Endothelial cell of umbilical vein (primary cell): Measurements from ENCODE around the gene FTCDNL1. TPM values are rescaled to one million over a fixed set of nuclear protein-coding genes. Genes with fewer than 3 reads are reported as not detected.

Experiments
- BruUV-seq: library from RNA; stranded (reverse); fragments of 400-500 nt; replicated peaks from 2 replicates; lab custom pipeline; 2021; lab: Mats Ljungman, UMichigan
- CTCF ChIA-PET: fragments of 300-600, 350-600 bp; sonication (Branson Sonifier 250); formaldehyde crosslinking; loops from one replicate; lab custom pipeline; 2021; ENCODE audit warnings: antibody characterized with exemption, inconsistent platforms; lab: Charles Lee
- POLR2A ChIA-PET: fragments of 300-600, 350-600 bp; sonication (Branson Sonifier 250); formaldehyde crosslinking; loops from one replicate; lab custom pipeline; 2021; ENCODE audit warnings: antibody characterized with exemption, inconsistent platforms; lab: Charles Lee
- DNase-seq: peaks from one replicate; pipeline ENCODE4 v3.0.0-alpha.2; 2011; ENCODE audit warnings: low read depth, low spot score
- FAIRE-seq: peaks from 2 replicates; lab custom pipeline; 2011; peaks lifted over from hg19 to GRCh38; lab: Jason Lieb, UNC
- H2AFZ ChIP-seq: 2 replicates; pipeline ENCODE4 v1.6.0; 2012; ENCODE audit warnings: low read depth, low read length, control low read depth, inconsistent platforms
- H3K27ac ChIP-seq: 2 replicates; pipeline ENCODE4 v1.5.1; 2011; ENCODE audit warnings: low read depth, mild to moderate bottlenecking, control low read depth, low read length, moderate library complexity; ENCODE audit not compliant: insufficient read depth
- H3K27me3 ChIP-seq, 2 experiments: 2 replicates each; pipeline versions ENCODE4 v1.6.0 to v1.6.1; 2011; ENCODE audit warnings: low read length in 2 of 2, mixed read lengths in 1 of 2; ENCODE audit not compliant: control insufficient read depth in 2 of 2, insufficient read depth in 2 of 2
- H3K36me3 ChIP-seq, 2 experiments: 2 replicates in 1 of 2; 3 replicates in 1 of 2; pipeline ENCODE4 v1.5.1; 2011; ENCODE audit warnings: low read length in 2 of 2, mild to moderate bottlenecking in 1 of 2, moderate library complexity in 1 of 2; ENCODE audit not compliant: control insufficient read depth in 2 of 2, insufficient read depth in 2 of 2; ENCODE audit errors: extremely low read depth in 1 of 2
- H3K4me1 ChIP-seq: 3 replicates; pipeline ENCODE4 v1.5.1; 2011; ENCODE audit warnings: mild to moderate bottlenecking, low read length; ENCODE audit not compliant: control insufficient read depth, insufficient read depth; ENCODE audit errors: extremely low read depth
- H3K4me2 ChIP-seq: 2 replicates; pipeline ENCODE4 v1.6.1; 2011; ENCODE audit warnings: low read length, control low read depth, mixed read lengths; ENCODE audit not compliant: insufficient read depth
- H3K4me3 ChIP-seq, 3 experiments: fragments of 200-600 bp in 1 of 3; sonication (generic), shearing (Covaris generic) in 1 of 3; replicated peaks in 1 of 3; 2 replicates each; pipeline ENCODE4 v1.5.1; 2011 to 2016; ENCODE audit warnings: control low read depth in 3 of 3, low read length in 3 of 3, mild to moderate bottlenecking in 2 of 3, inconsistent platforms in 1 of 3, low read depth in 1 of 3, moderate library complexity in 1 of 3; ENCODE audit not compliant: insufficient read depth in 1 of 3
- H3K79me2 ChIP-seq: 2 replicates; pipeline ENCODE4 v1.6.0; 2012; ENCODE audit warnings: low read length, inconsistent platforms; ENCODE audit not compliant: control insufficient read depth, insufficient read depth
- H3K9ac ChIP-seq: replicated peaks from 2 replicates; pipeline ENCODE3; 2011; ENCODE audit warnings: low read length, control low read depth; ENCODE audit not compliant: insufficient read depth; ENCODE audit errors: extremely low read depth
- H3K9me1 ChIP-seq: replicated peaks from 3 replicates; pipeline ENCODE4 v1.6.0; 2011; ENCODE audit warnings: mild to moderate bottlenecking, low read length; ENCODE audit not compliant: control insufficient read depth, insufficient read depth; ENCODE audit errors: extremely low read depth
- H3K9me3 ChIP-seq: replicated peaks from 2 replicates; pipeline ENCODE4 v1.5.1; 2012; ENCODE audit warnings: low read length, inconsistent platforms; ENCODE audit not compliant: control insufficient read depth, insufficient read depth
- H4K20me1 ChIP-seq: replicated peaks from 2 replicates; pipeline ENCODE3; 2011; ENCODE audit warnings: mild to moderate bottlenecking, low read length; ENCODE audit not compliant: control insufficient read depth, insufficient read depth; ENCODE audit errors: extremely low read depth
- CTCF ChIP-seq, 2 donors: IDR thresholded peaks; 1 replicate in 1 of 2; 2 replicates in 1 of 2; pipeline ENCODE4 v1.5.1; 2011; ENCODE audit warnings: low read length in 2 of 2, mild to moderate bottlenecking in 2 of 2, moderate library complexity in 2 of 2, control low read depth in 1 of 2, inconsistent platforms in 1 of 2, low read depth in 1 of 2; ENCODE audit not compliant: insufficient read depth in 1 of 2; ENCODE audit errors: extremely low read depth in 1 of 2
- EZH2 ChIP-seq: IDR thresholded peaks from 2 replicates; pipeline ENCODE4 v1.6.1; 2012; ENCODE audit warnings: borderline replicate concordance, low read depth, mild to moderate bottlenecking, moderate library complexity, low read length, inconsistent platforms; ENCODE audit not compliant: severe bottlenecking
- FOS ChIP-seq: IDR thresholded peaks from 2 replicates; pipeline ENCODE4 v1.6.1; 2011; ENCODE audit warnings: mild to moderate bottlenecking, low read length, moderate library complexity, borderline replicate concordance; ENCODE audit not compliant: insufficient read depth
- GATA2 ChIP-seq: IDR thresholded peaks from 2 replicates; pipeline ENCODE4 v1.7.0; 2011; ENCODE audit warnings: low read depth, mild to moderate bottlenecking, moderate library complexity, mixed read lengths, low read length; ENCODE audit not compliant: insufficient read length, insufficient read depth
- JUN ChIP-seq: IDR thresholded peaks from 2 replicates; pipeline ENCODE4 v1.6.1; 2011; ENCODE audit warnings: borderline replicate concordance, low read depth; ENCODE audit not compliant: insufficient read length, insufficient read depth
- MAX ChIP-seq: IDR thresholded peaks from 2 replicates; pipeline ENCODE4 v1.6.1; 2011; ENCODE audit not compliant: insufficient read depth, insufficient read length
- MYC ChIP-seq: IDR thresholded peaks from one replicate; pipeline ENCODE4 v1.6.1; 2011; ENCODE audit warnings: mild to moderate bottlenecking, low read depth, low read length
- POLR2A ChIP-seq: IDR thresholded peaks from 2 replicates; pipeline ENCODE4 v1.6.1; 2012; ENCODE audit warnings: low read depth, mild to moderate bottlenecking, control low read depth, low read length
- POLR2AphosphoS5 ChIP-seq: IDR thresholded peaks from 2 replicates; pipeline ENCODE4 v1.6.1; 2012; ENCODE audit warnings: low read depth, mild to moderate bottlenecking, control low read depth, low read length, moderate library complexity; ENCODE audit not compliant: insufficient read depth
- dilution Hi-C: fragments of 300-500 bp; cut with MboI; formaldehyde crosslinking; loops from one replicate; pipeline ENCODE4 v1.15.0; 2019; ENCODE audit warnings: low sequenced_read_pairs; ENCODE audit not compliant: extremely low pct_ligation_motif_present
- intact Hi-C: fragments of 100-400 bp; cut with micrococcal nuclease; formaldehyde crosslinking; loops from one replicate; pipeline ENCODE4 v1.10.0; 2022
- polyA plus RNA-seq, 4 experiments: library from polyadenylated mRNA; depleted of rRNA in 3 of 4; stranded (reverse) in 3 of 4; unstranded in 1 of 4; fragments of >200 nt; gene quantifications; 2 replicates each; pipeline versions ENCODE4 v1.2.1 to v1.2.3, GENCODE V29; 2011 to 2012; ENCODE audit warnings: missing spikeins in 1 of 4
- total RNA-seq: library from RNA; stranded (reverse); gene quantifications from 2 replicates; pipeline ENCODE4 v1.2.3, GENCODE V29; 2021

Gene FTCDNL1
- total and polyA plus RNA-seq, 2 donors (not counting 3 experiments of a cell fraction or from before 2014, with no cell fraction given) = 0.19 to 0.27 TPM

- intact Hi-C loops = loop anchor here (10.0 kb wide), 1 partner anchor 1548 kb away; no protein-coding TSS in a partner anchor
- dilution Hi-C loops = no loop called here
- H3K4me2 ChIP-seq = no peak overlapping the region
- no peaks in the 10 kb centered on the region for H3K4me1 ChIP-seq
- DNase-seq (no peak), FAIRE-seq (no peak)
- H4K20me1 ChIP-seq = no peaks in the 10 kb centered on the region
- H3K9ac ChIP-seq = no peak overlapping the region
- ChIA-PET POLR2A (no interaction called here), CTCF (interaction anchor here (0.7 to 1.6 kb wide), 6 partner anchors 10 to 1554 kb away, joined by 3 to 5 read pairs (median 4); partner anchors contain the start of gene FTCDNL1)
- H3K79me2 ChIP-seq = no peaks in the 10 kb centered on the region
- no peaks in the 10 kb centered on the region for H3K36me3 ChIP-seq
- no peaks in the 10 kb centered on the region for H3K9me1 ChIP-seq
- no peak overlapping the region for H3K4me3 ChIP-seq
- H2AFZ ChIP-seq = no peak overlapping the region
- no TSS peak for BruUV-seq
- no peak overlapping the region for H3K27ac ChIP-seq
- TF ChIP-seq POLR2A (no peak), MYC (no peak), POLR2AphosphoS5 (no peak), MAX (no peak), CTCF (IDR thresholded peaks at IDR 0.05; ENCODE audit: extremely low read depth in 1 of 2, insufficient read depth in 1 of 2, low read depth in 1 of 2, low read length in 2 of 2) (no peak), EZH2 (no peak), JUN (no peak), GATA2 (no peak), FOS (no peak)
- no peaks in the 10 kb centered on the region for H3K9me3 ChIP-seq
- peaks cover 8 to 9% of the 10 kb centered on the region in 2 experiments for H3K27me3 ChIP-seq
Observed at GRCh38 chr2:199862788-199863187, 11.8 kb upstream of the FTCDNL1 start.
